ENCODE results near the gene RBMS1.

The RBMS1 gene

DNA sequence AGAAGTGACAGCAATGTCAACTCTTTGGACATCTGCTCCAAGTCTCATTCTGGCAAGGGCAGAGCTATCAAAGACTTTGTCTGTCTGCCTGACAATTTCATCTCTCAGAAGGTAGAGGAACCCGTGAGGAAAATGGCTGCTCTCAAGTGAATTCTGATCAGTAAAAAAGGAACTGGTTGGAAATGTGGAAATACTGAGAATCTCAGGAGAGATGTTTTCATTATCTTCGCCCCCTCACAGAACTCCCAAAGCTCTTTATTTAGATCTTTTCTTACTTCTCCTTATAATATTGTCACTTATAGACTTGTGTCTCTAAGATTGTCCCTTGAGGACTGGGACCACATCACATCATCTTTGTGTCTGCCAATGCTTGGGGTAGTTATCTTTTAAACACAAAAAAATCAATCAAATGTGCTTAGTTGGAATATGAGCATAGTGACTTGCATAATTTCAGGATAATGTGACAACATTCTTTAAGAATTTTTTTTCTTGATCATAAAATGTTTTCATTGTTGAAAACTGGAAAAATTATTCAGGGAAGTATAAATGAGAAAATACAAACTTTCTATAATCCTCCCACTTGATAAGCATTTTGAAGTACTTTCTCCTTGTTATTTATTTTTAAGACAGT is 225.3 kb downstream of the RBMS1 start:
- no peak for DNase-seq

DNA sequence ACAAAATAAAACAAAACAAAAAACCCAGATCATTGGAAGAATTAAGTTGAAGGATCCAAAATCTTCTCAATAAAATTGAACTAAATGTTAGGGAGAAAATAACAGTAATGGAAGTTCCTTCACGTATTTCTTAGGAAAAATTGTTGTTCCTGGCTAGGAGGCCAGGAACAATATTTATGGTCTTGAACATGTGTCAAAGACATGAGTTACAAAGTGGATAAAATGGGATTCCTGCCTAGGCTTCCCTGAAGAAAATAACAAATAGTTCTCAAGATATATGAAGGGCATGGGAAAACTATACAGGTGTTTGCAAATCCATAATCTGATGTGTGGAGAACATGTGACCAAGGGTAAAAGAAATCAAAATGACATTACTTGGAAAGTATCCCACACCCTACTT is 225.9 kb downstream of the RBMS1 start:
- no peak for DNase-seq

- no peak for DNase-seq
Measured at GRCh38 chr2:160267022-160267421, 226.6 kb downstream of the RBMS1 start.

- no peak for DNase-seq
Measured at GRCh38 chr2:160266037-160266551, 227.5 kb downstream of the RBMS1 start.

- no peak for DNase-seq
Measured at GRCh38 chr2:160264308-160264707, 229.3 kb downstream of the RBMS1 start.

GRCh38 chr2:160261732-160262131 is 231.9 kb downstream of the RBMS1 start:
- no peak for DNase-seq

DNA sequence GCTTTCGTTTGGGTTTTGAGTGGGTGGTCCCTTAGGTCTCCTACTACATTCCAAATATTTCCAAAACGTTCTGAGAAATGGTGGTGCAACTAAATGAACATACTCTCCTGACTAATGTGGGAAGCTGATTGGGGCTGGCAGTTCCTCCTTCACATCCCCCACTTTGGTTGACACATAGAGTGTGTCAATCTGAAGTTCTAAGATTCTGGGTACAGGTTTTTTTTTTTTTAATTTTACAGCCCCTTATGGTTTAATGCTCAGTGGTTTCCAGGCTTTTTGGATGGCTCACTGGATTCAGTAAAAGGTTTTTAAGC is 235.2 kb downstream of the RBMS1 start:
- DNase-seq, result no peak

DNA sequence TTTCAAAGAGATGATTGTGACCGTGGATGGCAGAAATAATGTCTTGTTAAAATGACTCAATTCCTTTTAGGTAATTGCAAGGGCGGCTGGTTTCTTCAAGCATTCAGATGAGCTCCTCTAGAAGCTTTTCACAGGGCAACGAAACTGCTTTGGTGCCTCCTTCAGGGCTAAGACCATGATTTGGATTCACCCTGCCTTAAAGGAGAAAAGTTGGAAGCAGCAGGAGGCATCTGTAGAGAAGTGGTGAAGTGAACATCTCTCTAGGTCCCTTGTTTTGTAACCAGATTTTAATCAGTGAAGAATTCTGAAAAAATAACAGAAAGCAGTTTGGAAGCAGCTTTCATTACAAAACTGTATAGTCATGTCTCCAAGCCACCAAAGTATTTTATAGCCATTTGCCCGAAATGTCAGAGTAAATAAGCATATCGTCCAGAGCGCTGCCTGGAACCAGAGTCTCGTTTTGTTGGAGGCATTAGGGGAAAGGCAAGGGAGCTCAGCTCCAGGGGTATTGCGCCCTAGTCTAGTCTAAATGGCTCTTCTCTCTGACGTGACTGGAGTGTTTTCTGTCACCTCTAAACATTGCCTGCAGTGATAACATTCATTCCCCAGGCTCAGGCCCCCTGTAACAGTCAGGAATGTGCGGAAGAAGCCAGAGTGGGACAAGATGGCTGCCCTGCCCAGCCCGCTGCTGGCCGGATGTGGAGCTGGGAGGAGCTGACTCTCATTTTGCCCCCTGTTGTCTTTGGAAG is 235.7 kb downstream of the RBMS1 start:
- DNase-seq, result no peak

DNA sequence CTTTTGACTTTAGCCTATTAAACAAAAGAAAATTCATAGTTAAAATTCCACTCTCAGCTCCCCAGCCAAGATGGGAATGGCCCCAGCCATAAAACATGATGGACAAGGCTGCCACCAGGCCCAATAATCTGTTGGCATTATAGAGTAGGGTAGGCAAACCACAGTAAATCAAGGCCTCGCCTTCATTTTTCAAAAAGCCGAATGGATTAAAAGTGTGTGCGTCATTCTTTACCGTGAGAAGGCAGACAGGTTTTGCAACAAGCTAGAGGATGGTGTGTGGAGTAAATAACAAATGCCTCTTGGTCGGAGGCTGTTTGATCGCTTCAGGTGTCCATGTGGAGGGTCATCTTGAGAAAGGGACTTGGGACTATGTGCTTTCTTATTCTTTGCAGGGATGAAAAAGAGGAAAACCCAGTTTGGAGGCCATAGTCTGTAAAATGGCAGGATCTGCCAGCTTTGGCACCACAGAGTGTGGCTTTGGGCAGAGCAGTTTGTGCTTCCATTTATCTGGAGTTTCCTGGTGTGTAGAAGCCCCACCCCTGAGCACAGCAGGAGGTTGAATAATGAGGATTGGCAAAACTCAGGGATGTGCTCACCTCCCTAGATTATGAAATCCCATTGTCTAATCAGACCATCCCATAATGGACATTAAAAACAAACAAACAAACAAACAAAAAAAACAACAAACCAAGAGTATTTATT is 236.4 kb downstream of the RBMS1 start:
- no peak for DNase-seq

GRCh38 chr2:160256507-160256906 is 237.1 kb downstream of the RBMS1 start:
- DNase-seq, result no peak

GRCh38 chr2:160255408-160255807 is 238.2 kb downstream of the RBMS1 start:
- no peak for DNase-seq

- DNase-seq, result no peak
Measured at GRCh38 chr2:160254189-160254762, 239.3 kb downstream of the RBMS1 start.

DNA sequence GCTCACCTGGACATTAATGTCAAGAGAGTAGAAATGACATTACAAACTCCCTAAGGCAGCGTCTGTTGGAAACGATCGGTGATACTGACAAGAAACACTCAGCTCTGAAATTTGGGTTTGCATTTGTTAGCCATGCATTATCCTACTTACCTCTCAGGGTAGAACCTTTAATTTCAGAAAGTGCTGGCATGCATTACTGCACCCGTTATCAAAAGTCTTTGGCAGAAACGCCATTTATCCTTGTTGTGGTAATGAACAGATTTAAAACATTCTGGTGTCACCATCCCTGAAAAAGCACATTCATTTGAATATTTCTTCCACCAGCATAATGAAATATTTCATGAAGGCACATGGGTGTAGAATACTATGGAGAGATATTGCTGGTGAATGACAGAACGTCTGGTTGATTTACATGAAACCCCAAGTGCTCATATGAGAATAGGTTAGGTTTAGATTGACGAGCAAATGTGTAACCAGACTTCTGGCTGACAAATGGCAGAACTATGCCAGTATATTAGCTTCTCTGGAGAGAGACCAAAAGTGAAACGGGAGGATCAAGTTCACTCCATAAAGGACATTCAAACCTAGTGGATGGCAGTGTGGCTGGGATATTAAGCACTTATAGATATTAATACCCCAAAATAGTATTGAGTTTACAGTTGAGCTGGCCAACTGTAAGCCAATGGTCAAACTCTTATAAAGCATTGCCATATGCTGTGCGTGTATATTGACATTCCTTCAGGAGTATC is 240.0 kb downstream of the RBMS1 start:
- no peak for DNase-seq

GRCh38 chr2:160252900-160253299 is 240.7 kb downstream of the RBMS1 start:
- no peak for DNase-seq

DNA sequence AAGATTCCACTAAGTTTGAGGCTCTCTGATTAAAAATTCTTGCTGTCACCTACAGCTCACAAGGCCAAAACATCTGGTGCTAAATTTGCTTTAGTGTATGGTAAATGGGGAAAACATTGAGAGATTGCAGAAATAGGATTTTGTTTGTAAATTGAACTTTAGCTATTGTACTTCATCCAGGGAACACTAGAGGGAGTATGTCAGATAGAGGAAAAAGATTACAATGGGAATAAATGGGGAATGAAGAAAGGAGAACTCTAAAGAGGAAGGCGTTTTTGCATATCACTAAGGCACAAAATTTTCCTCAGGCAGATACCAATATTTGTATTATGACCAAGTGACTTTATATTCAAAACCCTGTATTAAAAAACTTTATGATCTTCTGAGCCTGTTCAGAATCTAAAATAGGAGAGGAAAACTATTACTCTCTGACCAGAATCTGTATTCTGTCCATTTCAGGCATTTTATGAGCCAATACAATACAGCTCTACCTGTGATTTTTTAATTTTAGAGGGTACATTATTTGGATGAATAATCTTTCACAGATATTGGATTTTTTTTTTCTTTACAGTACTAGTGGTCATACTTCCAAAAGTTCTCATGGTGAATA is 241.2 kb downstream of the RBMS1 start:
- no peak for DNase-seq

GRCh38 chr2:160251569-160251968 is 242.0 kb downstream of the RBMS1 start:
- DNase-seq, result no peak

DNA sequence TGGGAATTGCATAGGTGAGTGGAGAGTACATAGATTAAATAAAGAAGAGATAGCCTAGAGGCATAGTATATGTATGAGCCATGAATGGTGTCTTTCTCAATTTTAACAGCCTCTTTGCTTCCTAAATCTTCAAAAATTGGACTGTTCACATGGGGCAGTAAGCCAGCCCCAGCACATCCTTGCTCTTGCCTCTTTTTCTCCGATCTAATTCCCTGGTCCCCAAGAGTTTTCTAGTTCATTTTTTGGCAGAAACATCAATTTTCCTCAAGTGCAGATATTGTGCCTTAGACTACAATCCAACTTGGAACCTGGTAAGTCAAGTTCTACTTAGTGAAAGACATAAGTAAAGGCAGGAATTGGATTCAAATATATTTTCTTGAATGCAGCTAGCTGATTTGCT is 243.7 kb downstream of the RBMS1 start:
- no peak for DNase-seq

- no peak for DNase-seq
Measured at GRCh38 chr2:160247296-160248035, 246.1 kb downstream of the RBMS1 start.

DNA sequence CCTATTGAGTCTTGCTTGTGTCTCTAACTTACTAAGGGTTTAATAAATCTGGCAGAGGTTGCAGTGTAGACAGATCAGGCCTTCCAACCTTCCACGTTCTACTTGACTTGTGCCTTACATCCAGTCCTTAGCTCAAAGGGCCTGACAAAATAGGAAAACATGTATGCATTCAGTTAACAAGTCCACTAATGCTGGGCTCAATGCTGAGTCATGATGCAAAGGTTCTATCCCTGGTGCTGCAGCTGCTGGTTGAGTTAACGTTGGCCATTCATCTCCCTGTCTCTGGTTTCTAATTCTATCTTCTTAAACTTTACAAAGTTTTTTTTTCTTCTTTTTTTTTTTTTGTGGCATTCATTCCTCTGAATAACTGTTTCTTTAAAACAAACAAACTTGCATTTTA is 247.3 kb downstream of the RBMS1 start:
- DNase-seq, result no peak

GRCh38 chr2:160245614-160246155 is 247.9 kb downstream of the RBMS1 start:
- DNase-seq, result no peak

GRCh38 chr2:160242893-160243564 is 250.6 kb downstream of the RBMS1 start:
- no peak for DNase-seq

Measured in activated CD4-positive, alpha-beta T cell treated with anti-CD3 and anti-CD28 coated beads for 1 hour (primary cell).